HG03060 (cell line): ENCODE measurements around the gene CACNB4.

Source experiments
- ATAC-seq: cut with Tn5 transposase; IDR thresholded peaks from one replicate; pipeline ENCODE4 v1.9.1; 2021; ENCODE audit warnings: low read depth, moderate number of reproducible peaks; ENCODE audit not compliant: unreplicated experiment

CACNB4 gene

DNA sequence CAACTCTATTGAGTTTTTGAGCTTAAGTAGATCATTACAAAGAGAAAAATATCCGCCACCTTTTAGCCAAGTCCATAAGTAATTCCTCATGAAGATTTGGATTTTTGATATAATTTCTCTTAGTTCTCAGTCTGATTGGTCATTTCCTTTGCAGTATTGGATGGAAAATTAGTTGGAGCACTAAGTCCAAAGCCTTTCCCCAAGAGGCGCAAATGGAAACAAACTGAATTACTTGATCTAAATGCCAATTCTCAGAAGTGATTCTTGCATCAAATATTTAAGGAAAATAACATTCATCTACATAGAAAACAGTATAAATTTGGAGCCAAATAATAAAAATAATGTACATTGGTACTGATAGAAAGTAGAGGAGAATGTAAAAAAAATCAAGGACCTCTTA is 115.6 kb downstream of the CACNB4 start:
- ATAC-seq, result no peak

DNA sequence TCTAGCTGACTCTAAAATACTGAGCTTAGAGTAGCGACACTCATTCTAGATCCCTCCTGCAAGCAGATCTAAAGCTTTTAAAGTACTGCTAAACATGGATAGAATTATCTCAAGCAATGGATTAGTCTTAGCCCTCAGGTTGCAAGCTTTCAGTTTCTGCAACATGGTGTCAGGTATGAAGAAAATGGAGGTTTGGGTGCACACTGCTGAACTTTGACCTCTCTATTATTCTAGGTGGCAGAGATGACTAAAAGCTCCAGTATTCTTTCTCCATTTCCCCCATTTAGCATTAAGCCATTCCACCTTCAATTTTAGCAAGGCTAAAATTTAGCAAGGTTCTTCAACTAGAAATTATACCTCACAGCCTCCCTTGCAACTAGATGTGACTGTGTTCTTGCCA is 117.0 kb downstream of the CACNB4 start:
- no peak for ATAC-seq

DNA sequence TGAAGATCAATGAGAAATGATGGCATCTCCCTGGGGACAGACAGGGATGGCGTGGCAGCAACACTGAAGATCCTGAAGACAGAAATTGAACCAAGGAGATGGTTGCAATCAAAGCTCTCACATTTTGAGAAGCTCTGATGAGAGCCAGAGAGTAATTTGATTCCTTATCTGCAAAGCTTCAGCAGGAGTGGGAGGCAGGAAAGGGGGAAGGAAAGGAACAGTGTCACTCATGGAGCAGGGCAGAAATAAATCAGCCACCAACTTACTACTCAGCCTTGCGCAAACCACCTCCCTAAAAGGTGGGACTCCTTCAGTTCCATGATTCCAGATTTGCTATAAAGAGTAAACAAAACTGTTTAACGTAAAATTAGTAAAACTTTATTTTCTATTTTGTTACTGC is 119.2 kb downstream of the CACNB4 start:
- no peak for ATAC-seq

DNA sequence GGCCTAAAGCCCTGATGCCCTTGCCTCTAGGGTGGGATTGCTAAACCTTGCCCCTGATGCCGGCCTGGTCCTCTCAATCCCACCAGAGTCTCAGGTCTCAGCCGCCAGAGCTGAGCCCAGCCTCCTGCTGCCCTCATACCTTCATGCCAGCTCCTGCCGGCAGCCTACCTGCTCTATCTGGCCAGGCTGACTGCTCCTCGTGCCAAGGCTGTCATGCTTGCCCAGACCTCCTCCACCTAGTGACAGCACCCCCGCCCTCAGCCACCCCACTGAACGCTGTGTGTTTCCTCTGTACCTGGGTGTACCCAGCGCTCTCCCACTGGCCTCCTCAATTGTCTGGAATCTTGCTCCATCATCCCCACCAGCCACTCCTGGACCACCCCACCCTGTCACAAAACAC is 120.1 kb downstream of the CACNB4 start:
- no peak for ATAC-seq

DNA sequence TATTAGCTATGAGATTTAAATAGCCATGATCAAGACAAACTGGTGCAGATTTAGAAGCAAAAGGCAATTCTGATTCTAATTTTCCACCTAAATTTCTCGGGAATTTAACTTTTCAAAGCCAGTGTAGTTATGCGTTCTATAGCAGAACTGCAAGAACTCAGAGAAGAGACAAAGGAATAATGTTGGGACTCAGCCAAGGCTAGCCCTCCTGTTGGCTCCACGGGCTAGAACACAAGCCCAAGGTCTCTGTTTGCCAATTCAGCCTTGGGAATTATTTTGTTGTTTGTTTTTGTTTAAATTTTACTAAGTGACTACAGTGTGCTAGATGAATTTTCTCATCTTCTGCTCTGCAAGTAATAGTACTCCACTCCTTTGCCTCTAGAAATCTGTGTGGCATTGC is 121.2 kb downstream of the CACNB4 start:
- ATAC-seq, result no peak

DNA sequence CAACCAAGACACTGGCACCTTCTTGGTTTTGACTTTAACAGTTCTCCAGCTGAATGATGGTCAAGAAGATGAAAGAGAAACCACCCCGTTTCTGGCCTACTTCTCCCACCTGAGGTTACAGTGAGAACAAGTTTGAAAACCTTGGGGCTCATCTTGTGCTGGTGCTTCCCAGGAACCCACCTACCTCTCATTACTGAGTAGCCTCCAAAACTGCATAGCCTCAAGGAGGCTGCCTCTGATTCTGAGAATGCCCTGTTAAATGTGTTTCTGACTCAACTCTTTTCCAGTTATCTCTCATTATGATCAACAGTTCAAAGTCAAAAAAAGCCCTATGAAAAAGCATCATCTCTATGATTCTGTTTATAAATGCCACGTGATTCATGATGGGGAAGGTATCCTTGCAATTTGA is 121.9 kb downstream of the CACNB4 start:
- no peak for ATAC-seq

DNA sequence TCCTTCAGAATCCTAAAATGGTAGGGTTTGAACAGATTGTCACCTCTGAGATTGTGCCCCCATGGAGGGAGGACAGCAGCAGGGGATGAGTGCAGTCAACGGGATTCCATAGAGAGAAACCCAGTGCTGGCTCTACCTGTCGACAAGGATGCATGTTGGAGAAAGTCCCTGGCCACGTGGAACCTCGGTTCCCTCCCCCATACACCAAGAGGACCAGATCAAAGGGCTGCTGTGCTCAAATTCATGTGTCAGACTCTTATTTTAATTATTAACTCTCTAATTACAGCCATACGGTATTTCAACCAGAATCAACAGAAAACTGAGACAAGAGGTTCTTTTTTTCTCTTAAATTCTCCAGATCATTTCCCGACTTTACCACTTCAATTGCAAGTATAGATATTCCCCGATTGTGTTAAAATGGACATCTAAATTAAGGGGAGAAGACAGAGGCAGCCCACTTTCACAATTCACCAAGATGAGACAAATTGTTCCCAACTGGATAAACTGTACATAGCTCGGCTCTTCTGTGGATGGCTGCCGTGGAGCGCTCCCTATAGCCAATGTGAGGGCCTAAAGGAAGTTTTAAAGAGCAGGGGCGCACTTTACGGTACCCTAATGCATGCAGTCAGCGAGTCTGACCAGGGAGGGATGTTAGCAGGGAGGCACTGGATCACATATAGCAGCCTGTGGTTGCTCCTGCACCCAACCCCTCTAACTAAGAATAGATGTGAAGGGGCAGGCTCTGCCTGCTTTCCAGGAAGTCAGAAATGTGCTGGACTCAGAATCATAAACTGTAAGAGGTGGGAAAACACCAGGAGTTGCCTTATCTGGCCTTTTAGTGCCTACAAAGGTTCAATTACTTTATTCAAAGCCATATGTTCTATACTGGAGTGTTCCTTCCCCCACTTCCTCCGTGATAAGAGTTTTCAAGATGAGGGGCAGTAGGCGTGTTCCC is 123.1 kb downstream of the CACNB4 start:
- no peak for ATAC-seq

DNA sequence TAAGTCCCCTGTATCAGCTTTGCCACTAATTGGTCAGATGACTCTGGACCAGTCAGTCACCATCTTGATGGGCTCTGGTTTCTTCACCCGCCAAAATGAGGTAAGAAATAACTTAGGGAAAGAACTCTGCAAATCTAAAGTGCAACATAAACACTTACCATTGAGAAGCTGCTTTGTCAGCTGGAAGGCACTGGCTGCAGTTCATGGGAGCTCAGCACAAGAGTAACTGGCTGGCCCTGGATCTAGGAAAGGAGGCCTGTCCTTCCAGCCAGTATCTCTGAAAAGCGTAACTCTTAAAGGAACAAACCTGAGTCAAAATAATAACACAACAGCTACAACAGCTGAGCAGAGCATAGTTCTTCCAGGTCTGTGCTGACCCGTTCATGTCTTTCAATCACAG is 123.9 kb downstream of the CACNB4 start:
- no peak for ATAC-seq

DNA sequence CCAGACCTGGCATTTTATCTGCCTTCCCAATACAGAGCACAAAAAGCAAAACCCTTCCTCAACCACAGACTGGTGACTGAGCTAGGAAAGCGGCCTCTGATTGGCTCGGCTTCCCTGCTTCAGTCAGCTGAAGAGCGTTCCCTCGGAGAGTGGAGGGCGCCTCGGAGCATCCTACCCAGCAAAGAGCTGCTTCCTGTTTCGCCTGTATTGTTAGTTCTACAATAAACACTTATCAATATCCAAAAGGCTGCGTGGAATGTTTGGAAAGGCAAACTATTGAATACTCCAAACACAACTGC is 125.0 kb downstream of the CACNB4 start:
- no peak for ATAC-seq

DNA sequence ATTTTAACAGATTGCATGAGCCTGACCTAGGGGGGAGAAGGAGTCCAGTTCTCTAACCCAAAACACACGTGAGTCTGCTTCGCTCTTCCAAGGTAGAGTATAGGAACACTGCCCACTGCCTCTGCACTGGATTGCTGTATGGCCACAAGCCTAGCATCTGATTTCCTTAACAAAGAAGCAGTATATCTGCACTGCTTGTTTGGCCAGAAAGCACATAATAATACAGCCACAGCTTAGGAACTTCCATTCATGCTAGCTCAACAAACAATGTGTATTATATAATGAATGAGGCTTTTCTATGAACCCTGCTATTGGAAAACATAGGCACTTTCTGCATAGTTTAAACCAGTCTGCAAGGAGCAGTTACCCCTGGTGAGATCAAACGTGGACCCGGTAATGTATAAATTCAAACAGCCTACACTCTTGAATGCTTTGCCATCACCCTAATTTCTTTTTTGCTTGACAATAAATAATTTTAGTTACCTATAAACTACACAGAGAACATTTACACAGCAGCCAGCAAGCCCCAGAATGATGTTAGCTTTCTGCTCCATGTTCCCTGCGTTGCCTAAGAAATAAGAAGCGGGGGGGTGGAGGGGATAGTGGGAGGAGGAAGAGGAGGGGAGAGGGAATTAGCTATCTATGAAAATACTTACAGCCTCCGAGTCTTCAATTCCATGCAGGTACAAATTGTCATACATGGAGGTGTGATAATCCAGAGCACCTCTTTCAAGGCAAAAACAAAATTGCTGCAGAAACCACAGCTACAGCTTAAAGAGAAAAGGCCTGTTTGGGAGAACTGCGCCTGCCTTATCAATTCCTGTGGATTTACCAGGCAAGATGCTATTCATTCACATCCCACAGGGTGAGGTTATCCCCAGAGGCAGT is 125.6 kb downstream of the CACNB4 start:
- no peak for ATAC-seq

DNA sequence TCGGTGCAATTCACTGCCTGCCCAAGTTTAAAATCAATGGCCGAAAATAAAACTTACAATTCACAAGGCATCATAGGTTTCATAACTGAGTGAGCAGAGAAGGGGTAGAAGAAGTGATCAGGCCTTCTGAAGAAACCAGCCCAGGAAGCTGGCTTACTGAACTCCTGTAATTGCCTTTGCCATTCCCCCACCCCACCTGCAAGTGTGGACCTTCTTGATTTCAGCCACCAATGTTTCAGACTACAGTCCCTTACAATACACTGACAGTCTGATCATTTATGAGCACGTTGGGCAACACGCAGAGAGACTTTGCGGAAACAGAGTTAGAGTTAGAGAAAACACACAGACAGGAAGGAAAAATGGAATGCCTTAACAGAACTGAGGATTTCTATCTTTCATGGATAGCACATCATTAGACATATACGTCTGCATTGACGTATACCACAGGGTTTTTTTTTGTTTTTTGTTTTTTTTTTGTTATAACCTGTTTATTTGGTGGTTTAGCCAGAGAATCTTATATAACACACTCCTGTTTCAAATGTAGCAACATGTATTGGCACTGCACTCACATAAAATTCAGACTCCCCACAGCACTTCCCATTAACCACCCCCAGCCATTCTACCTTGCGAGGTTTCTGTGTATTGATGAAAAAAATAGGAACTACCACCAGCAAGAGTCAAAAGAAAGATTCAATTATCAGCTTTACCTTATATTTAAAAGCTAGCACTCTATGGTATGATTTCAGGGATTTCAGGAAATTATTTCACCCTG is 126.4 kb downstream of the CACNB4 start:
- no peak for ATAC-seq

DNA sequence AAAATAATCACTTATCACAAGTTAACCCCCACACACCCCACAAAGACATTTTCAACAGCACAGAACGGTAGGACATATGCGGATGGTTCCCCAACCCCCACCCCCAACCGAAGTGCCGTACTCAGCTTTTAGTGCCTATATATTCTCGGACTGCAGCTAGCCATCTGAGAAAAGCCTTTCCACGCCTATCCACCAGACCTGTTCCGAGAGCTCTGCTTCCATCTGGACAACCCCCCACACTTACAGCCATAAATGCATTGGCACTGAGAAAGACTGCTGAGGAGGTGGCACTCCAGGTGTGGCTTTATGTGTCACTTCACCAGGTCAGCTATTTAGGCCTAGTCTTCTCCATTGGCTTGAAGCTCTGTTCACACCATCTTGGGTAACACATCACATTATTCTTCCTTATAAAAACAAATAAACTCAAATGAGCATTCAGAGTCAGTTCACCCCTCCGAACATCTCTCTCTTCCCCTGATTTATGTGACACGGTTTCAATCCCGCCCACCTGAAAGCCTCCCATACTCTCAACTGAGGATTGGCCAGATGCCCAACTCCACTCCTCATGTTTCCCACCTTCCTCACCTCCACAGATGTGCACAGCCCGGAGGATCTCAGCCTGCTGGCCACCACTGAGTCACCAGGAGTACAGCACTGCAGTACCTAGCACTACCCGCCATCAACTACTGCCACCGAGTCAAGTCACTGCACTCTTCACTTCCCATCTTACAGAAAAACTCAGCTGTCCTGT is 127.4 kb downstream of the CACNB4 start:
- ATAC-seq, result no peak

DNA sequence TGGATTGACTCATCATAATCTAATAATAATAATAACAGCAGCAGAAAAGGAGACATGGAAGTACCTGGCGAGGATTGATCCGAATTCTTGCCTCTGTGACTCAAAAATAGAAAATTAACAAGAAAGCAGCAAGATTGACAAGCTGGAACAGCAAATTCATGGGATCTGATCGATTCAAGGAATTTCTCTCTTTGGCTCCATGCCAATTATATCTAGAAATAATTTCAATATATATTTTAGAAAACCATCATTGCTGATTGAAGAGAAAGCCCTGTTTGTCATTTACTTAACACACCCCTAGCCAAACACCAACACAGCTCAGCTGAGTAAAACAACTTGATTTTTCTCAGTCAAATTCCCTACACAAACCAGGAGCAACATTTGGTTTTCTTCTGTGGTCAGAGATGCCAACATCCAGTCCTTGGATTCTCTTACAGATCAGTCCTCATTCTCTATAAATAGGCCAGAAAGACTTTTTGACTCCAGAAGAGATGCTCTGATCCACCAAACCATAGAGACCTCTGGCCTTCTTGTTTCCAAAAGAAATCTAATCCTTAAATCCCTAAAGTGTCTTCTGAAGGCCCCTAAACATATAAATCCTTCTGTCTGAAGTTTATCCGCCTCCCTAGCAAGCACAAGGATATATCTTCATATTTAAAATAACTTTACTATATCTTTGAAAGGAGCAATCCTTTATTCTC is 129.9 kb downstream of the CACNB4 start:
- no peak for ATAC-seq

DNA sequence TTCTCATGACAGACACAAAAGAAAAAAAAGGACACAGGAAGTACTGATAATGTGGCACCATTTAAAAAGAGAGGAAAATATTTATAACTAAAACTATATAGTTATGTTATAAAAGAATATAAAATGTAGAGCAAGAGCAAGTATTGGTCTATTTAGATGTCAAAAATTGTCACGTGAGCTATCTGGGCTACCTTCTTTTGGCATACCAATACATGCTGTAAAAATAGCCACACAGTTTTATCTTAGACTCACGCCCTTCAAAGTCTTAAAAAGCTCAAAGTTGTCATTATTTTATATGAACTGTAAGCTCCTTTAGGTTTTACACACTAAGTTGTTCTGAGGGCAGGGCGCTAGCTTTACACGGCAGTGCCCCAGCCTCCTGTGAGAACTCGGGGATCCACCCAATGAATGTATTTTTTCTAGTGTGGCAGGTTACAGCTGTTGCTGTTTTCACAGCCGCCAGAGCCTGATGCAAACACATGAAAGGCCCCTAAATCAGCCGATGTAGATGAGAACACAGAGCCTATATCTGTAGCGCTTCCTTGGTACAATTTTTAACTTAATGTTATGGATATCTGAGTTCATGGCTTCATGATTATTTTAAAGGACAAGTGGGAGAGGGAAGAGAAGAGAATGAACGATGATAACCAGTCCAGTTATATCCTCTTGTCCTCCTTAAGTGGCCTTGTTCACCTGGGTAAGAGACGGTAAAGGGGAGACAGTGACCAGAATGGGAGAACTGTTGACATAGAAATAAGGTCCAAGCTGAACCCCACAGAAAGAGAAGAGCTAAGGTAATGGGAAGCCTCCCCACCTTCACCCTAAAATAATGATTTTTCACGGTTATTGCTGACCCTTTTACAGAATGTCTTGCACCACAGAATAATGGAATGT is 130.8 kb downstream of the CACNB4 start:
- no peak for ATAC-seq

DNA sequence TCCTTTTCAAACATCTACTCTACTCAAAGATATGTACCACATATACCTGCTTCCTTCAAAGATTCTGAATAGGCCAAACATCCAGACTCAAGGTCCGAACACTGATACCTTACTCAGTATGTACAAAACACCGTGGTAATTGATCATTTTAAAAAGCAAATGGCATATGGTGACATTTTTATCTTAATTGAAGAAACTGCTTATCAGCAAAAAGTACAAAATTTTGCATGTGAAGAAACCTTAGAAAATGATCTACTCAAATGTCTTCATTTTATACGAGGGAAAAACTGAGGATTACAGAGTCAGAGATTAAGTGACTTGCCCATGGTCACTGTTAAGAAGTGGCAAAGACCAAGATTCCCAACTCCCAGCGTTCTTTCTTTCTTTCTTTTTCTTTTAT is 133.0 kb downstream of the CACNB4 start:
- ATAC-seq, result no peak

DNA sequence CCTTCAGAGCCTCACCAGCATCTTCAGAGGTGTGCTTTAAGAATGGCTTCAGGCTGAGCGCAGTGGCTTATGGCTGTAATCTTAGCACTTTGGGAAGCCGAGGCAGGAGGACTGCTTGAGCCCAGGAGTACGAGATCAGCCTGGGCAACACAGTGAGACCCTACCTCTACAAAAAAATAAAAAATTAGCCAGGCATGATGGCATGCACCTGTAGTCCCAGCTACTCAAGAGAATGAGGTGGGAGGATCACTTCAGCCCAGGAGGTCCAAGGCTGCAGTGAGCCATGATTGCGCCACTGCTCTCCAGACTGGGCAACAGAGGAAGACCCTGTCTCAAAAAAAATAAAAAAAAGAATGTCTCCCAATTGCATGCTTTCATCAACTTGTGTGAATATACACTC is 137.3 kb downstream of the CACNB4 start:
- no peak for ATAC-seq

DNA sequence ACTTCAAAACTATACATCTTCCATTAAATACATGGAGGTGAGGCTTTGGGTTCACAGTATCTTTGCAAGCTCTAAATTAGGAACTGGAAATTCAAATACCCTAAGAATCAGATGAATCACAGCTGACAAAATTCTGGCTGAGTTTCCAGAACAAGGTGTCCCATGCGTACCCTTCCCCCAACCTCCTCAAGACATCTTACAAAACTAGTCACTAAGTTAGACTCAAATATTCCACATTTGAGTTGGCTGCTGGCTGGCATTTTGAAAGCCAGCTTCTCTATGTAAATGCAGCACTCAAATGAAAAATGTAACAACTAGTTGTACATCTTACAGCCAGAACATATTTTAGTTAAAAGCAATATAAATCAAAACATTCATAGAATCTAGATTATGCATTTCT is 139.6 kb downstream of the CACNB4 start:
- ATAC-seq, result no peak

DNA sequence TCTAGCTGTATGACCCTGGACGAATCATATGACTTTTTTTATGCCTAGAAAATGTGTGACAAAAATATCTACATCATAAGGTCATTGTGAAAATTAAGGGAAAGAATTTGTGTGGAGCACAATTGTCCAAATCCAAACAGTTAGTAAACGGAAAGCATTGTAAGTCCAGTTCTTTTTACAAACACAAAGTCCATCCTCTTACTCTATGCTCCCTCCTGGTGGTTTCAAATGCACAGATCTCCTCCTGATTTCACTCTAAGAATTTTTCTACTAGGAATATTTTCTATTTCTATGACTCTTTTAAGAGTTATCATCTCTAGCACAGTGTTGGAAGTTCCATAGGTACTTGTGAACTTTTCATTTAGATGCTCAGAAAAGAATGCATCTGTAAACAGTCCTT is 145.4 kb downstream of the CACNB4 start:
- ATAC-seq, result no peak
